GM19193 (cell line): ENCODE data around the gene FAM72D.
"Not testable (repeated sequence)": the region's sequence is repeated elsewhere in the genome, so short reads cannot be mapped to it uniquely, and the experiment has no call there.

Source experiments
- POLR2A ChIP-seq: IDR thresholded peaks from 4 replicates; pipeline ENCODE4 v1.6.1; 2011; ENCODE audit not compliant: insufficient read depth, insufficient read length; ENCODE audit errors: extremely low read depth

Gene FAM72D

GRCh38 chr1:145095284-145096057, at the start of gene FAM72D, which contains the start of gene SRGAP2B:
FAM72D (plus strand) TSS chr1:145095974; CDS start chr1:145096848, 874 bp downstream.
SRGAP2B (minus strand) TSS chr1:145095328; CDS start chr1:145092901, 2,427 bp downstream.
- TF ChIP-seq POLR2A, result not testable (repeated sequence)
